ENCODE results near the gene PKM. TPM values are rescaled to one million over a fixed set of nuclear protein-coding genes. Genes with fewer than 3 reads are reported as not detected.

Gene PKM
- total and polyA plus RNA-seq, 2 donors from 2014 or later, result 799 to 1,124 TPM

GRCh38 chr15:72179950-72180581 is 50.9 kb downstream of the PKM start:
- peak in 3 of 5 donors; percentile 45 to 79 (median 68) for DNase-seq
- intact Hi-C loops (cut with DNase I), result no loop called here
- H3K9ac ChIP-seq (ENCODE audit: low read length in 3 of 3), result no peak overlapping the region
- no peak for TF ChIP-seq CTCF (IDR thresholded peaks at IDR 0.05; ENCODE audit: borderline replicate concordance, extremely low read depth, insufficient read depth)
- H3K4me3 ChIP-seq (ENCODE audit: low read length in 3 of 3), result no peak overlapping the region
- H3K27ac ChIP-seq (ENCODE audit: low read depth in 2 of 2, low read length in 2 of 2), result no peak overlapping the region
- no peak for FAIRE-seq
- H3K9me3 ChIP-seq (ENCODE audit: control insufficient read depth in 2 of 3, insufficient read depth in 1 of 3, low read length in 3 of 3), result no peaks in the 10 kb centered on the region
- H3K4me1 ChIP-seq (ENCODE audit: control insufficient read depth in 2 of 3, insufficient read depth in 2 of 3, low read depth in 1 of 3, low read length in 3 of 3), result peaks cover 0 to 18% (median 16%) of the 10 kb centered on the region in 3 donors
- no peaks in the 10 kb centered on the region for H3K27me3 ChIP-seq (ENCODE audit: control insufficient read depth, insufficient read depth, low read length)
- no peaks in the 10 kb centered on the region for H3K36me3 ChIP-seq (ENCODE audit: control insufficient read depth in 2 of 3, insufficient read depth in 3 of 3, low read length in 3 of 3)

GRCh38 chr15:72178976-72179585 is 51.9 kb downstream of the PKM start:
- FAIRE-seq, result no peak
- Histone ChIP-seq H3K9ac (ENCODE audit: low read length in 3 of 3) (no peak overlapping the region), H3K27ac (ENCODE audit: low read depth in 2 of 2, low read length in 2 of 2) (no peak overlapping the region), H3K4me1 (ENCODE audit: control insufficient read depth in 2 of 3, insufficient read depth in 2 of 3, low read depth in 1 of 3, low read length in 3 of 3) (peaks cover 0 to 14% (median 13%) of the 10 kb centered on the region in 3 donors), H3K36me3 (ENCODE audit: control insufficient read depth in 2 of 3, insufficient read depth in 3 of 3, low read length in 3 of 3) (no peaks in the 10 kb centered on the region), H3K9me3 (ENCODE audit: control insufficient read depth in 2 of 3, insufficient read depth in 1 of 3, low read length in 3 of 3) (no peaks in the 10 kb centered on the region), H3K4me3 (ENCODE audit: low read length in 3 of 3) (no peak overlapping the region), H3K27me3 (ENCODE audit: control insufficient read depth, insufficient read depth, low read length) (no peaks in the 10 kb centered on the region)
- no peak for DNase-seq
- no peak for TF ChIP-seq CTCF (IDR thresholded peaks at IDR 0.05; ENCODE audit: borderline replicate concordance, extremely low read depth, insufficient read depth)
- intact Hi-C loops (cut with DNase I), result no loop called here

- Histone ChIP-seq H3K9me3 (ENCODE audit: control insufficient read depth in 2 of 3, insufficient read depth in 1 of 3, low read length in 3 of 3) (no peaks in the 10 kb centered on the region), H3K9ac (ENCODE audit: low read length in 3 of 3) (no peak overlapping the region), H3K4me3 (ENCODE audit: low read length in 3 of 3) (no peak overlapping the region), H3K36me3 (ENCODE audit: control insufficient read depth in 2 of 3, insufficient read depth in 3 of 3, low read length in 3 of 3) (no peaks in the 10 kb centered on the region), H3K27ac (ENCODE audit: low read depth in 2 of 2, low read length in 2 of 2) (no peak overlapping the region), H3K27me3 (ENCODE audit: control insufficient read depth, insufficient read depth, low read length) (no peaks in the 10 kb centered on the region), H3K4me1 (ENCODE audit: control insufficient read depth in 2 of 3, insufficient read depth in 2 of 3, low read depth in 1 of 3, low read length in 3 of 3) (peaks cover 0 to 13% (median 11%) of the 10 kb centered on the region in 3 donors)
- no peak for TF ChIP-seq CTCF (IDR thresholded peaks at IDR 0.05; ENCODE audit: borderline replicate concordance, extremely low read depth, insufficient read depth)
- DNase-seq (no peak), FAIRE-seq (no peak)
- intact Hi-C loops (cut with DNase I), result no loop called here
These were observed 54.2 kb downstream of the PKM start for GRCh38 chr15:72176743-72177142.

Data from kidney (tissue), 14 donors.